ENCODE data around the gene PKHD1.
"Not testable (repeated sequence)": the region's sequence is repeated elsewhere in the genome, so short reads cannot be mapped to it uniquely, and the experiment has no call there.

Gene PKHD1

DNA sequence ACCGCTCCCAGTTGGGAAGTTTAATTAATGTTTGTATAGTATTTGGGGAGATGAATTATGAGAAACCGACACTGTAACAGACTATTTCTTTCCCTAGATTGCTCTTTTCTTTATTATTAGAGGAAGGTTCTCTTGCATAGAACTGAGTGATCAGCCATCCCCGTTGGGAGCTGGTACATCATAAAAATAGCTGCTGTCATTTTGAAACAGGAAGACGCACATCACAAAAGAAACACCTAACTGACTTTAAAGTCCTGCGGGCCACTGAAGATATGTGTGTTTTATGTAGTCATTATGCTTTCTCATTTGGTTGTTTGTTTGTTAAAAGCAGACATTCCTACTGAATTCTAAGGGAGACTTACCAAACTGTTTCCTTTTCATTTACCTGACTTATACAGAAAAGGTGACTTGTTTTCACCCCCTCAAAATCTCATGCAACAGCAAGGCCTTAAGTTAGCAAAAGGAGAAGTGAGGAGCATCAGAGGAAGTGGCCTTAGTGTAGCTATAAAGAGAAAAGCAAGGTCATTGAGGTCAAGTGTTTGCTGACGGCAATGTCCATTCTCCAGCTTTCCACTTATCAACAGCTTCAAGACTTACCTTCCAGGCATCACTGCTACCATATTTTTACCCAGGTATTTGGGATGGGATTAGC, 91.0 kb downstream of the PKHD1 start:
- DNase-seq, result no peak

DNA sequence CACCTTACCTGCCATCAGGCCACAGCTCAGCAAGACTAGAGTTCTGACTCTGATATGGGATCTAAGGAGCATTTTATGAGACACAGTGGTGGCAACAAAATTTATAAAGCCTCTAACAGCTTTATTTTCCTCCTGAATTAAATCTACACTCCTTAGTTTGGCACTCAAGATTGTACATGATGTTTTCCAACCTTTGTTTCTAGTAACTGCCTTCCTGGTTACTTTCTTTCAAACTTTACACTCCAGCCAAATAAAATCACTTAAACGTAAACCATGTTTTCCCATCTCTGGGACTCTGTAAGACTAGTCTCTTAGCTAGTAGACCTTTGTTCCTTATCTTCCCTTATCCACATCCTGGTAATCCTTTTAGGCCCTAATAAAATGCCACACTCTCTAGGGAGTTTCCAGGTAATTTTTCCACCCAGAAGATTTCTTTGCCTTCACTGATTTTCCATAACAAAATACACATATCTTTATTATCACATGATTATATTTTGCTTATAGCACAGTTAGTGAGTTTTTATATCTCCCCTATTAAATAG, 92.1 kb downstream of the PKHD1 start:
- no peak for DNase-seq

DNA sequence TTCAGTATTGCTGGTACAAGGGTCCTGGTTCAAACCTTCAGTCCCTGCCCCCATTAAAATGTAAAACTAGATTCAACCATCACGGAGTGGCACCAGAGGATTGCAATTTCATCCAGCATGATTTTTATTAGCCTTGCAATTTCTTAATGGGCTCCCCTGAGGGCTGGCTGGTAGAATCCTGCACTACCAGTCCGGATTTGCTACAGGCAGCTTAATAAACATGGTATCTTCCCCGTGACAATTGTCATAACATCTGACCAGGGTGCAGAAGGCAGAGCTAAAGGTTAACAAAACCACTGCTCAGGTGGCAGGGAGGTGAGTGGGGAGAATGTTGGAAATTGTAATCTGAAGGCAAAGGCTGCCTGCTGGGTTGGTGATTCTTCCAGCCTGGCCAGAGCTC, 94.5 kb downstream of the PKHD1 start:
- no peak for DNase-seq

DNA sequence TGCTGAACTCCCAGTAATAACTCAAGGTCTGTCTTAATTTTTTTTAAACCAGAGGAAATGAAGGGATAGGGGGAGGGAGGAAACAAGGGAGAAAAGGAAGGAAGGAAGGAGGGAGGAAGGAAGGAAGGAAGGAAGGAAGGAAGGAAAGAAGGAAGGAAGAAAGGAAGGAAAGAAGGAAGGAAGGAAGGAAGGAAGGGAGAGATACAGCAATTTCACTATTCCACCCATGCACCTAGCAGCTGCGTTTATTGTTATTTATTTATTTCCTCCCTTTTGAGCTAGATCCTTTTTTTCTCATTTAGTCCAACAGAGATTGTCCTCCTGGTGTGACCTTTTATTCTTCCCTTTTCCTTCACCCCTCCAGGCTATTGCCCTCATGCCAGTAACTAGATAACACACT, 97.6 kb downstream of the PKHD1 start:
- DNase-seq, result no peak

DNA sequence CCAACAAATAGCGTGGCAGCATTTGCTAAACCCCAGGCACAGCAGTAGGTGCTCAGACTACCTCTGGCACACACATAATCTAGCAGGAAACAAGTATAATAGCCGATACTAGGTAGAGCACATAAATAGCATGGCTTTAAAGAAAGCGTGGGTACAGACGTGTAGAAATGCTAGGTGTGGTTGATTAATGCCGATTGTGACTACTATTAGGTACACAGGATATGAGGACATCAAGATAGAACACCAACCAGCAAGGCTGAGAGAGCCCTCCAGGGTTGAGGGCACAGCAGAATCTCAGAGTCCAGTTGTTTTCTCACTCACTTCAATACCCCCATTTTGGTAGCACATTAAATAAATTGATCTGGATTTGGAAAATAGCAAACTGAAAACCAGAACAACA, 100.5 kb downstream of the PKHD1 start:
- no peak for DNase-seq

DNA sequence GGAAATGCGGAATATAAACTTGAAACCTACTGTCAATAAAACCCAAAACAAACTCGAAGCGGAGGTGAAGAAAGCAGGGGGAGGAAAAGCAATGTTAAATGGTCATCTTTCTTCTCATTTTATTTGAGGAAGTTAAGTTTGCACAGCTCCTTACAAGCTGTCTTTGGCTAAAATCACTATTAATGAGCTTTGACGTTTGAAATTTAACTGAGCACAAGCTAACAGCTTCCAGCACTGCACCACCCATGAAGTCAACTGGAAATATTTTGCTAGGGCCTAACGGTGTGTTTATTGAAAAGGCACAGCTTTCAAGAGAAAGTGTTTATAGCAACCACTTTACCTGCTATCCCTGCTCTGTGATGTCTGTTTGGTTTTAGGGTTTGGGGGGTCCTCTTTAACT, 103.8 kb downstream of the PKHD1 start:
- no peak for DNase-seq

DNA sequence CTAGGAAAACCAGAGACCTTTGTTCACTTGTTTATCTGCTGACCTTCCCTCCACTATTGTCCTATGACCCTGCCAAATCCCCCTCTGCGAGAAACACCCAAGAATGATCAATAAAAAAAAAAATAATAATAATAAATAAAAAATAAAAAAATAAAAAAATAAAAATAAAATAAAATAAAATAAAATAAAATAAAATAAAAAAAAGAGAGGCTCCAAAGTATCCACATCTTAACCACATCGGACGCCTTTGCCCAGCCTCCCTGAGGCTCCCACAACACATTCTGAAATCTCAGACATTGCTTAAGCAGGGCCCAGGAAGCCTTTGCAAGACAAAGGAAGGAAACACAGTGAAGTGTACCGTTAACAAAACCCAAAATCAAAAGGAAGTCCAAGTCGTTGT, 104.7 kb downstream of the PKHD1 start:
- not testable (repeated sequence) for DNase-seq

DNA sequence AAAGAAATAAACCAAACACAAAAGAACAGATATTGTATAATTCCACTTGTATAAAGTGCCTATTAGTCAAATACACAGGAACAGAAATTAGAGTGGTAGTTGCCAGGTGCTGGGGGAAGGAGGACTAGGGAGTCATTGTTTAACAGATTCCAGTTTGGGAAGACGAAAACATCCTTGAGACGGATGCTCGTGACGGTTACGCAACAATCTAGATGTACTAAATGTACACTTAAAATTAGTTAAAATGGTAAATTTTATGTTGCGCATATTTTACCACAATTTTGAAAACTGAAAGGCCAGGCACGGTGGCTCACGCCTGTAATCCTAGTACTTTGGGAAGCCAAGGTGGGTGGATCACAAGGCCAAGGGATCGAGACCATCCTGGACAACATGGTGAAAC, 111.0 kb downstream of the PKHD1 start:
- DNase-seq, result no peak

DNA sequence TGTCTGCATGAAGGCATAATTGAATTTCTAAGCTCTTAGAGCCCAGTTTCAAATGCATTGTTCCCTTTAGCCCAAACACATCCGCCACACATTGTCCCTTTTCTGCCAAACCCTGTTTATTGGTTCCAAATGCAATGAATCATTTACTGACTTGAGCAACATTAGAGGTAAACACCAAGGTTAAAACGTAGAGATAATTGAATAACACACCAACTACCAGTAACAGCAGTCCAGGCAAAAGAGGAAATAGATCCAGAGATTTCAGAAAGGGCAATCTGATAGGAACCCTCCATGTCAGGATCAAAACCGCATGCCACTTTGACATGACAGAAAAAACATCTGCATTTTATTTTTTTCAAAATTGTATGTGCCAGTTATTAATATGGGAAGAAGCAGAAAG, 114.8 kb downstream of the PKHD1 start:
- DNase-seq, result no peak

DNA sequence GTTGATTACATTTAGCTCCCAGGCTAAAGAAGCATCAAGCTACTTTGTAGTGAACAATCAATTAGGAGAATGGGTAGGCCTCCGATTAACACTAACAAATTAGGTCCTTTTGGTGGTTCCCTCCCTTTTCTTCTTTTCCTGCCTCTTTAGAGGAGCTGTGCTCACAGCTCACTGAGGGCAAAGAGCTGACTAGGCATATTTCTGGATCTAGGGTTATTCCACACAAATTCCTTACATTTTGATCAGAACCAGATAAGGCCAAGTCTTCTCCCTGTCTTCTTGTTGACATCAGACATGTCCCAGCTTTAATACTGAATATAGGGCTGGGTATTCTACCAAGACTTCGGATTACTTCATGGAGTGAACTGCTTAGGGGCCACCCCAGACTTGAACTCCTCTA, 119.1 kb downstream of the PKHD1 start:
- DNase-seq, result no peak

DNA sequence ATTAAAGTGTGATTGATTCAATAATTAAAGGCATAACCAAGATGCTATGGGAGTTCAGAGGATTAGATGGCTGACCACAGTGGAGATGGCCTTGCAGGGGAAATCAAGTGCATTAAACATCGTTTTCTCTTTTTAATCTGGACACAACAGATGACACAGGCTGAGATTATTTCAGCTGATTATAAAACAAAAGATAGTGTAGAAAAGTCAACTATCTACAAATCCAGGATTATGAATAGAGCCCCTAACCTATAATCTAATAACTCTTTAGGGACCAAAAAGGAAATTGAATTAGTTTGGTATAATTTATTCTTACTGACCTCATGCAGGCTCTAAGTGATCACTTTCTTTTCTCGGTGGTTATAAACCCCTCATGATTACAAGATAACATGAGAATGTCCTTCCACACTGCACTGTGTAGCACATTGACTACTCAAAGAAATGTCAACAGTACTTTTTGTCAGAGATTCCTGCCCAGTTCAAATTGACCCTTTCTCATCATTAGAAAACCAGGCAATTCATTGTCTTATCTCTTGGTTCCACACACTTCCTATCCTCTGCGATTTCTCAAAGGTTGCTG, 122.1 kb downstream of the PKHD1 start:
- no peak for DNase-seq

DNA sequence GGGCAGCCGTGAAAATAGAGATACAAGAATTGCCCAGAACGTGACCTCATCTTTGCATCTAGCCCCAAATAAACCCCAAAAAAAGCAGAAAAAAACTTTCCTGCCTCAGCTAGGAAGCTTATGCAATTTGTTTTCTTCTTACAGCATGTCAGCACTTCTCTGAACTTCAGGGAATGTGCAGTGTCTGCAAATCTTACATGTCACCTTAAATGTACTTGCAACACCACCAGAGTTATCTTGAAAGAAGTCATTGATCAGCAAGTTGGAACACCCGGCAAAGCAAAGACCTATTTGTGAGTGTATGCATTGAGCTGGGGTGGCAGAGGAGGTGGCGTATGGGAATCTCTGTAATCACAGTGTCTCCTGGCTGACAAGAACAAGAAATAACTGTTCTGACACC, 123.4 kb downstream of the PKHD1 start:
- no peak for DNase-seq

DNA sequence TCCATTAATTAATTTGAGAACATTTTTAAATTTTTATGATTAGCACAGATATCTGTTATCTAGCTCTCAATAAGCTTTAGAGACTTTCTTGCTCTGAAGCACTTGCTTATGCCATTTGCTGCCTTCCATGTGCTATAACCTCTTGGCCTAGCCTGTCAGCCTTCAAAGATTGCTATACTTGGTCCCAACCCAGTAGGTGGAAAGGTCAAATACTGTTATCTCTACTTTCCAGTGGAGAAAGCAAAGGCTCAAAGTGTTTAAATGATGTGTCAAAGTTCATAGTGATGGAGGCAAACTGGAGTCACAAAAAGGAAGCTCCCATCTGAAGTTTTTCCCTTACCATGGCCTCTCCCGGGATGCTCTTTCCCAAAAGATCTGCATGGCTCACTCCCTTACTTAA, 125.1 kb downstream of the PKHD1 start:
- no peak for DNase-seq

DNA sequence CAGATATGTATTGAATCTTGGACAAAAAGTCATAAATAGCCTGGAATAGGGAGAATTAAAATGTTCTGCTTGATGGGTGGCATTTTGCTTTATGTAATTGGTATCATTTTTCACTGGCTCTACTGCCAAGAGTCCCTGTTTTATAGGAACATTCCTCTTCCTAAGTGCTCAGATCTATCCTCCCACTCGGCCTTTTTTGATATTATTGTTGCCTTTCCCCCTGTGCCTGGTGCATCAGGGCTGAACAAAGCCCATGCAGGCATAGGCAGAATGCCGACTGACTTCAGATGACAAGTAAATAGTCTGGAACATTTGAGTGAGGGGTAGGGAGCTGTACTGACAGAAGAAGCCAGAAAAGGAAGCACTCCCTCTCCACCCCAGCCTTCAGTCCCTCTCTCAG, 127.0 kb downstream of the PKHD1 start:
- DNase-seq, result no peak

DNA sequence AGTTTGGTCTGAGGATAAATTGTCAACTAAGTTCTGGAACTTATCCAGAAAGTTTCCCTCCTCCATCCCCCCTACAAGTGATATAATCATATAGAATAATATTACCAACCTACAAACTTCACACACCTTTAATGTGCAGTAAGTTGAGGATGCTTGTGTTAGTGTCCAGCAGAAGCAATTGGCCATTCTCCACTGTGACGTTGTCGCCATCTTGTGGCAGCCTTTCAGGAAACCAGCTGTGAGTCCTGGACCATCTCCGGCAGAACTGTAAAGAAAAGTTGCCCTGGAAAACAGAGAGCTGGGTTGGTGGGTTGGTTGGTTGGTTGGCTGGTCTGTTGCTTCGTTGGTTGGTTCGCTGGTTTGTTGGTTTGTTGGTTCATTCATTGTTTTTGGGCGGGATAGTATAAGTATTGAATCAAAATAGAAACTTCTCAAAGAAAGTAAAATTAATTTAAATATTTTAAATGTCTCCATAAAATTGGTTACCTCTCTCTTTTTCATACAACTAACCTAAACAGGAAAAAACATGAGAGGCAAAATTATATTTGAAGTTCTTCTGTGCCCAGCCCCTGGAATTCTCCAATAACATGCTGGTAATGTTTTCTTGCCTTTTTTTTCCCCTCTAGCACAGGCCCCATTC, 127.5 kb downstream of the PKHD1 start:
- DNase-seq, result peak in 46 of 56 donors; percentile 1 to 76 (median 24)

DNA sequence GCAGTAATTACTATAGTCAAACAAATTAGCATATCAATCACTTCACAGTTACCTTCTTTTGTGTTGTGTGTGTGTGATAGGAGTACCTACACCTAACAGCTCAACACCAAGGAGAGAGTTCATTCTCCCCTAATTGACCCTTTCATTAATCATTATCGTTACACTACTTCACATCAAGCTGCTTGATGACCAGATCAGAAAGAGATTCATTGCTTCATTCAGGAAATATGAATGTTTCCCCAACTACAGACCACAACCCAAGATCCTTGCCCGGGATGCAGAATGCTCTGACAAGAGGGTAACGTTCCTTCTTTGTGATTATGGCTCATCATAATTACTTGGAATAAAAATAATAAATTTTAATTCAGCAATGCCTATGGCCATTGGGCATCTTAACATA, 132.7 kb downstream of the PKHD1 start:
- no peak for DNase-seq

DNA sequence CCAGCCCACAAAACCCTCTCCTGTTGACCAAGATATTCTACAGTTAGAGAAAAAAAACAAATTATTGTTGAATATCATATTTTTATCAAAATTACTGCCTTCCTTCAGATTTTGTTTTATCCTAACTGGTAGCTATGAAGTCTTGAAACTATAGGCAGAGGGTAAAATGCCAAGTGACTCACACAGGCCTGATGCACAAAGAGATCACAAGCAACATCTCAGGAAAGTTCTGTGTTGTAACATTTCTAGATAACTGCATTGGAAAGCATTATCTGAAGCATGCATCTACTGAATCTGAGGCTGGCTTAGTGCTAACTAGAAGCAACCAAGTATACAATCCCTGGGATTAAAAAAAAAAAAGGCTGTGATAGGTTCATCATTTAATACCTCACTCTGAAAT, 134.2 kb downstream of the PKHD1 start:
- DNase-seq, result no peak

DNA sequence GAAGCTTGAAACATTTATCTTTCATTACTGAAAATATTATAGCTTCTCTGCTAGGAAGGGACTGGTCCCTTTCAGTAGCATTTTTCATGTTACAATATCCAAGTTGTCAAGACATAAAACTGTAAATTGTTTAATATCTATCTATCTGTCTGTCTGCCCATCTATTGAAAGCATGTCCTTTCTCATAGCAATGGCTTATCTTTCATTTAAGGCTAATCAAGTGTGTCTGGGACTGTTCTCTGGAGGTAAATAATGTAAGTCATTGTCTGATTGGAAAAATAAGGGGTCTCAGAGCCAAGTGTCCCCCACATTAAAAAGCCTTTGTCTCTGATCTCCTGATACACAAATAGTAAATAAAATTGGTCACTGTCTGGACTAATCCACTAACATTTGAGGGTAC, 135.5 kb downstream of the PKHD1 start:
- no peak for DNase-seq

DNA sequence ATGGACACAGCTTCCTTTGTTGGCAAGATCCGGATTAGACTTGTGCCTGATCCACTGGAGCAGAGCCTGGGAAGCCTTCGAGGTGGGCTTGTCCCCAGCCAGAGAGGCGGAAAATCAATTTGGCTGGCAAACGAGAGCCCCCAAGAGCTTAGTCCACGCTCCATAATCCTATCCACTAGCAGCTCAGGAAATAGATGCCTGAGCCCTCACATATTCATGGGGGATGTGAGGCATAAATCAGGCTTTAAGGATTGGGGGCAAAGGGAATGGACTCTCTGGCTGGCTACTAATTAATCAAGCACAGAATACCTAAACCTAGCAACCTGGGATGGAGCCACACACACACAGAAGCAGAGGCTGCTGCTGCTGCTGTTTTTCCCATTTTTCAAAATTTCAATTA, 137.9 kb downstream of the PKHD1 start:
- DNase-seq, result no peak

DNA sequence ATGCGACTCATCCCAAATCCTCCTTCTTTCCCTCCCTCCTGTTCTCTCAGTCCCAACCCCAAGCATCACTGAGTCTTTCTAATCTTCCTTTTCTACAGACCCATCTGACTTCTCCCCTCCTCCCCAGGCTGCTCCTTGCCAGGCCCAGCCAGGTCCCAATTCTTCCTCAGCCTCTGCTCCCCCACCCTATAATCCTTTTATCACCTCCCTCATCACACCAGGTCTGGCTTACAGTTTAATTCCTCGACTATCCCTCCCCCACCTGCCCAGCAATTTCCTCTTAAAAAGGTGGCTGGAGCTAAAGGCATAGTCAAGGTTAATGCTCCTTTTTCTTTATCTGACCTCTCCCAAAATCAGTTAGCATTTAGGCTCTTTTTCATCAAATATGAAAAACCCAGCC, 147.7 kb downstream of the PKHD1 start:
- DNase-seq, result not testable (repeated sequence)

DNA sequence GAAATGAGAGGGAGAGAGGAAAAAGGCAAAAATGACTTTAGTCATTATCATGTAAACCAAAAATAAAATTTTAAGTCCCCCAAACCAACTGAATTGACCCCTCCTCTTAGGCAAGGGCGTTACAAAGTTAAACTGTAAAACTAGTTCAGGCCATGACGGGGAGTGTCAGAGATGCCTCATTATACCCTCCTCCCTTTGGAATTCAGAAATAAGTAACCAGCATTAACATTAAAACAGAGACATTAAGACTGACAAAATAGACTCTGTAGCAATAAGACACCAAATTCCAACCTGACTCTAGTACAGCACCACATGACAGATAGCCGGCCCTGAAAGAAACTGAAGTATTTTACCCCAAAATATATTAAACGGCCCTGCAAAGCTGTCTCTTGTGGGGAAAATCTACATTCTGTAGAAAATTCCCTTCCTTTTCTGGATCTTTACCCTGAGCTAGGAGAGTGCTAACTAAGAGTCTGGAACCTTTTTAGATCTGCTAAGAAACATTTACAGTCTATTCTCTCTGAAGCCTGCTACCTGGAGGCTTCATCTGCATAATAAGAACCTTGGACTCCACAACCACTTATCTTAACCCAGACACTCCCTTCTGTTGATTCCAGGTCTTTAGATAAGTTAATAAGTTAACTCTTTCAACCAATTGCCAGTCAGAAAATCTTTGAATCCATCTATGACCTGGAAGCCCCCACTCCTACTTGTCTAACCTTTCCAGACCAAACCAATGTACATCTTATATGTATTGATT, 150.7 kb downstream of the PKHD1 start:
- DNase-seq, result no peak

DNA sequence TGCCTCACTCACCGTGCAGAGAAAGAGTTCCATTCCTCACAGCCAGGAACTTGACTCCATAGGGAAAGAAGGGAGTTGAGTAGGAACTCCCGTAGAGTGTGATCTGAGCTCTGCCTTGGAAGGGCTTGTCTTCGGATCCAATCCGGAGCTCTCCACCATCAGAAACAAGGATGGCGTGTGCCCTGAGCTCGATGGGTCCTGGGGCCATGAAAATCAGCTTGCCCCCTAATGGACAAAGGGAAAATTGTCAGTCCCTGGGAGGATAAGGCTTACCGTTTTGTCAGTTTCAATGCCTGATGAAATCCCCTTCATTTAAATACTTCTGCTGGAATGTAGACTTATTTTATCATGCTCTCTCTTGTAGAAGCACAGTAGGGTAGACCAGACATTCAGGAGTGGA, 153.3 kb downstream of the PKHD1 start:
- DNase-seq, result no peak

All from amygdala (tissue), 56 donors.